Measurements from ENCODE around the gene ANKRD33B. TPM values are rescaled to one million over a fixed set of nuclear protein-coding genes. Genes with fewer than 3 reads are reported as not detected.

Gene ANKRD33B
- total RNA-seq, 4 donors from 2014 or later = 16.7 to 27.0 (median 24.8) TPM

DNA sequence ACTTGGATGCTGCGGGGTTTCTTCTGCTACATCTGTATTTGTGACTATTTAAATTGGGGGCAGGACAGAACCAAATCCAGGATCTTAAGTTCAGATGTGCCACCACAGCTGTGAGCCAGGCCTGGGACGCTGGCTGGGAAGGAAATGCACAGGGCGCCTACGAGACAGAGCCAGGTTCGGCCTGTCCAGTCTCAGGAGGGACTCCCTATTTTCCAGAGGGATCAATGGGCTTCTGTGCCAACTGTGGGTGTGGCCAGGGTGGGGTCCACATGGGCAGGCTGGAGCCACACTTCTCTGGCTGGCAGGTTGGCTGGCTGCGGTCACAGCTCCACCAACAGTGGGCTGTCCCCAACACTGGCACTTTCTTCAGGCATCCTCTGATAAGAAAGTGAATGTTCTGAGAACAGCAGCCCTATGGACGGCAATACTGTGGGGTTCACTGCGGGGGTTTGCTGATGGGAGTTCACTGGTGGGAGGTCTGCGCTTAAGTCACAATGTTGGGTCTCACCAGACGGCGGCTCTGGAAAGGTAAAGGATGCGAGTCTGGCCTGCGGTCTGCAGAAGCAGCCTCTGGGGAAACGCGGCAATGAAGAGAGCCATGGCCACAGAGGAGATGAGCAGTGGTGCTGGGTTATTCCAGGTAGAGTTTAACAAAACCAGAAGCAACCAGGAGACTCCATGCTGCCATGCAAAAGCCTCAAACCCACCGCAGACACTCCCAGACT lies 119.1 kb downstream of the ANKRD33B start:
- Histone ChIP-seq H3K9me3 (no peaks in the 10 kb centered on the region), H3K4me3 (no peak overlapping the region), H3K27me3 (no peaks in the 10 kb centered on the region), H3K27ac (no peak overlapping the region), H3K4me1 (no peaks in the 10 kb centered on the region), H3K36me3 (peaks cover 55% of the 10 kb centered on the region)
- 96% methylated on average over 15 of the region's 16 CpGs for WGBS
- peak in 1 of 2 donors; percentile 70 for DNase-seq (ENCODE audit: low spot score in 2 of 2)
- TF ChIP-seq POLR2AphosphoS5 (IDR thresholded peaks at IDR 0.05) = no peak
- no peak for TF ChIP-seq EP300 (IDR thresholded peaks at IDR 0.05)
- TF ChIP-seq POLR2A (IDR thresholded peaks at IDR 0.05) = no peak
- TF ChIP-seq CTCF (IDR thresholded peaks at IDR 0.05) = no peak

DNA sequence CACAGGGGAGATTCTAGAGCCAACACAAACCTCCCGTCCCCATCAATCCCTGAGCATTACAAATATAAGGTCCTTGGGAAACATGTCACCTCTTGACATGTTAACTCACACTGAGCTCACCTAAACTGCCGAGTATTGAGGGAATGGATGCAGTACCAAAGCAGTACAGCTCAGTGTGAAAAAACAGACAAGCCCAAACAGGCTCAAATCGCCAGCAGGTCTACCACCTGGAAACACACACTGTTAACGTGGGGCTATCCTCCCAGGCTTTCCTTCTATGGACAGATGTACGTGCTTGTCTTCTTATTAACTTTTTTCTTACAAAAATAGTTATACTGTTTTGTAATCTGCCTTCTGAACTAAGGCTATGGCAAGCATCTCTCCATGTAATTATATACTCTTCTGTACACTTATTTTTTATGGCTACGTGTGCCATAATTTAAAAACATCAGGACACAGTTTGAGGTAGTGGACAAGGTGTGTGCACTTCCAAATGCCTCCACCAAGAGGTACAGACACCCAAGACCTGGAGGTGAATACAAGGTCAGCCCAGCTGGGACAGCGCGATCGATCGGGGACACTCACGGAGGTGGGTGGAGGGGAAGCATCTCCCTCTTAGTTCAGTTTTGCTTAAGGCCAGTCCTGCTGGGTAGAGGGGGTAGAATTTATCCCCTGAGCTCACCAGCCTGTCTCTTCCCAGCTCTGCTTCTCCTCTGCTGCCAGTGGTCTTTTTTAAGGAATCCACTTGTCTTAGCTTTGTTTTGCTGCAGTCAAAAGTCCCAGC lies 120.6 kb downstream of the ANKRD33B start:
- WGBS = 75% methylated on average over 11 of the region's 11 CpGs
- Histone ChIP-seq H3K27ac (no peak overlapping the region), H3K36me3 (peaks cover 45% of the 10 kb centered on the region), H3K27me3 (no peaks in the 10 kb centered on the region), H3K4me3 (no peak overlapping the region), H3K4me1 (no peaks in the 10 kb centered on the region), H3K9me3 (no peaks in the 10 kb centered on the region)
- DNase-seq (ENCODE audit: low spot score in 2 of 2) = peak in 1 of 2 donors; percentile 47
- TF ChIP-seq POLR2AphosphoS5 (IDR thresholded peaks at IDR 0.05) (no peak), CTCF (IDR thresholded peaks at IDR 0.05) (no peak), EP300 (IDR thresholded peaks at IDR 0.05) (no peak), POLR2A (IDR thresholded peaks at IDR 0.05) (no peak)

DNA sequence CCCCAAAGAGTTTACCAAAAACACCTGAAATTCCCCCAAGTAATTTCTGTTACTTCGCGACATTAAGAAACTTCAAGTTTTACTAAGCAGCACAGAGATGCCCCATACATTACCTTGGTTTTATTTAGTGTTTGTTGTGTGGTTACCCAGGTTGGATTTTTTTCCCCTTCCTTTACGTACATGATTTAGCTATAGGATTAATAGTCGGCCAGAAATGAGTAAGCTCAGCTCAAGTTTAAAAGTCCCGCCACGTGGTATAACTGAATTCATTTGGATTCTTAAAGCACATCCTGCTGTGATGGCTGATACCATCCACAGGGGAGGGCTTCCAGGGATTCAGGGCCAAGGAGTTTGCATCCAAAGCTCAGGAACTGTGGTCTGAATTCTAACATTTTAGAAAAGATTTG lies 121.2 kb downstream of the ANKRD33B start:
- H3K27ac ChIP-seq = no peak overlapping the region
- H3K27me3 ChIP-seq = no peaks in the 10 kb centered on the region
- H3K4me1 ChIP-seq = no peaks in the 10 kb centered on the region
- DNase-seq (ENCODE audit: low spot score in 2 of 2) = no peak
- 75% methylated on average over 6 of the region's 6 CpGs for WGBS
- peaks cover 39% of the 10 kb centered on the region for H3K36me3 ChIP-seq
- no peak overlapping the region for H3K4me3 ChIP-seq
- H3K9me3 ChIP-seq = no peaks in the 10 kb centered on the region
- no peak for TF ChIP-seq POLR2A (IDR thresholded peaks at IDR 0.05)

DNA sequence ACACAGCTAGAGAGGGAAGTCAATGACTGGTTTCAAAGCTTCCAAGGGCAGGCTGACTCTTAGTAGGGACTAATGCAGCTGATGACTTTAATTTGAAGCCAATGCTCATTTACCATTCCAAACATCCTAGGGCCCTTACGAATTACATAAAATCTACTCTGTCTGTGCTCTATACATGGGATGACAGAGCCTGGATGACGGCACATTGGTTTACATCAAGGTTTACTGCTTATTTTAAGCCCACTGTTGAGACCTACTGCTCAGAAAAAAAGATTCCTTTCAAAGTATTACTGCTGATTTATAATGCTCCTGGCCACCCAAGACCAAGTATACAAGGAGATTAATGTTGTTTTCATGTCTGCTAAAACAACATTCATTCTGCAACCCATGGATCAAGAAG lies 123.0 kb downstream of the ANKRD33B start:
- Histone ChIP-seq H3K27me3 (no peaks in the 10 kb centered on the region), H3K27ac (no peak overlapping the region), H3K9me3 (no peaks in the 10 kb centered on the region), H3K4me1 (no peaks in the 10 kb centered on the region), H3K36me3 (peaks cover 21% of the 10 kb centered on the region), H3K4me3 (no peak overlapping the region)
- no peak for DNase-seq (ENCODE audit: low spot score in 2 of 2)
- WGBS = 95% methylated on average over 2 of the region's 2 CpGs
- TF ChIP-seq CTCF (IDR thresholded peaks at IDR 0.05) (no peak), EP300 (IDR thresholded peaks at IDR 0.05) (no peak), POLR2AphosphoS5 (IDR thresholded peaks at IDR 0.05) (no peak), POLR2A (IDR thresholded peaks at IDR 0.05) (no peak)

DNA sequence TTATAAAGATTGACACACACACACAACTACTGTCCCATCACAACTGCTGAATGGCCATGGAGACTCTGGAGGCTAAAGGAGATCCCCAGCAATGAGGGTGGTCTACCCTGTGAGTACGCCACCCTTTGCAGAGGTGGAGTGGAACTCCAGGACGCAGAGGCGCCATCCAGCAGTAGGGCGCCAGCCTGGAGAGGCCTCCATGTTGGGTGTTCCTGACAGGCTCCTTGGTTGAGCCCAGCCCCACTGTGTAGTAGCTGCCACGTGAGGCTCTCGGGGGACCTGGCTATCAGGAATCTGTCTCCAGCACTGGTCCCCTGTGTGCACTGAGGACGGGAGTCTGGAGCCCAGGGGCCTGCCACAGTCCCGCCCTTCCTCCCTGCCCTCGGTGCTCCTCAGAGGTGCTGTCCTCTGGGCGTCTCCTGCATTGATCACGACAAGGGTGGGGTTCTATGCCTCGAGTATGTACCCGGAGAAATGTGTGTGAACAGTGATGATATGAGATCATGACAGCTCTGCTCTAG lies 124.8 kb downstream of the ANKRD33B start:
- Histone ChIP-seq H3K27ac (no peak overlapping the region), H3K9me3 (no peaks in the 10 kb centered on the region), H3K4me1 (no peaks in the 10 kb centered on the region), H3K4me3 (no peak overlapping the region), H3K36me3 (peaks cover 3% of the 10 kb centered on the region), H3K27me3 (no peaks in the 10 kb centered on the region)
- peak in 1 of 2 donors; percentile 57 for DNase-seq (ENCODE audit: low spot score in 2 of 2)
- no peak for TF ChIP-seq POLR2A (IDR thresholded peaks at IDR 0.05)
- no peak for TF ChIP-seq POLR2AphosphoS5 (IDR thresholded peaks at IDR 0.05)
- TF ChIP-seq EP300 (IDR thresholded peaks at IDR 0.05) = no peak
- no peak for TF ChIP-seq CTCF (IDR thresholded peaks at IDR 0.05)
- WGBS = 91% methylated on average over 11 of the region's 13 CpGs

All from suprapubic skin (tissue), 4 donors.